H1 (cell line): Measurements from ENCODE around the gene KIN. TPM values are rescaled to one million over a fixed set of nuclear protein-coding genes. Genes with fewer than 3 reads are reported as not detected.

ENCODE experiments used
- CTCF ChIA-PET: fragments of 300-600 bp; sonication (Branson Sonifier 250); formaldehyde crosslinking; loops from one replicate; lab custom pipeline; 2021; ENCODE audit not compliant: partially characterized antibody; lab: Charles Lee
- POLR2A ChIA-PET: fragments of 300-600 bp; sonication (Branson Sonifier 250); formaldehyde crosslinking; loops from one replicate; lab custom pipeline; 2021; ENCODE audit warnings: inconsistent platforms; ENCODE audit not compliant: partially characterized antibody; lab: Charles Lee
- DNase-seq, 2 experiments: peaks; one replicate each; pipeline versions ENCODE4 v3.0.0 to v3.0.0-alpha.2; 2010 to 2022; ENCODE audit warnings: low spot score in 2 of 2, low read depth in 1 of 2, mixed read lengths in 1 of 2
- FAIRE-seq: peaks from 2 replicates; lab custom pipeline; 2011; peaks lifted over from hg19 to GRCh38; lab: Jason Lieb, UNC
- H2AFZ ChIP-seq: 2 replicates; pipeline ENCODE4 v1.8.1; 2012; ENCODE audit warnings: low read length, inconsistent platforms
- H2AK5ac ChIP-seq: 2 replicates; pipeline ENCODE4 v1.6.1; 2013; ENCODE audit warnings: low read depth, low read length
- H2BK120ac ChIP-seq: replicated peaks from 2 replicates; pipeline ENCODE3; 2013; ENCODE audit warnings: low read depth, low read length, inconsistent platforms
- H2BK12ac ChIP-seq: 2 replicates; pipeline ENCODE4 v1.6.1; 2013; ENCODE audit warnings: low read depth, low read length
- H2BK15ac ChIP-seq: 2 replicates; pipeline ENCODE4 v1.6.1; 2013; ENCODE audit warnings: low read length
- H2BK20ac ChIP-seq: 2 replicates; pipeline ENCODE4 v1.6.1; 2013; ENCODE audit warnings: low read length
- H2BK5ac ChIP-seq: 2 replicates; pipeline ENCODE4 v1.6.1; 2013; ENCODE audit warnings: low read depth, low read length
- H3K14ac ChIP-seq: 2 replicates; pipeline ENCODE4 v1.6.1; 2013; ENCODE audit warnings: inconsistent platforms; ENCODE audit not compliant: insufficient read length
- H3K18ac ChIP-seq: 2 replicates; pipeline ENCODE4 v1.6.1; 2013; ENCODE audit warnings: low read length; ENCODE audit errors: extremely low read depth
- H3K23ac ChIP-seq: 2 replicates; pipeline ENCODE4 v1.6.1; 2013; ENCODE audit warnings: inconsistent platforms; ENCODE audit not compliant: insufficient read length
- H3K23me2 ChIP-seq: 2 replicates; pipeline ENCODE4 v1.6.1; 2013; ENCODE audit warnings: low read depth, low read length
- H3K27ac ChIP-seq: 2 replicates; pipeline ENCODE4 v1.6.1; 2011; ENCODE audit warnings: low read depth, low read length, inconsistent platforms
- H3K27me3 ChIP-seq, 4 experiments: replicated peaks in 1 of 4; 1 replicate in 1 of 4; 2 replicates in 3 of 4; pipeline versions ENCODE4 v1.6.1 to v1.8.1; 2011 to 2013; ENCODE audit warnings: low read length in 3 of 4, mild to moderate bottlenecking in 3 of 4, inconsistent platforms in 2 of 4, mixed read lengths in 2 of 4, moderate library complexity in 1 of 4; ENCODE audit not compliant: control insufficient read depth in 3 of 4, insufficient read depth in 3 of 4; ENCODE audit errors: extremely low read depth in 1 of 4
- H3K36me3 ChIP-seq, 4 experiments: 2 replicates each; pipeline versions ENCODE4 v1.6.1 to v1.8.1; 2011 to 2013; ENCODE audit warnings: mild to moderate bottlenecking in 4 of 4, low read length in 3 of 4, moderate library complexity in 2 of 4, control low read depth in 1 of 4, inconsistent platforms in 1 of 4; ENCODE audit not compliant: insufficient read depth in 4 of 4, control insufficient read depth in 2 of 4
- H3K4ac ChIP-seq: replicated peaks from 2 replicates; pipeline ENCODE3; 2013; ENCODE audit warnings: low read length, low read depth, mixed read lengths, inconsistent platforms; ENCODE audit not compliant: insufficient read length
- H3K4me1 ChIP-seq, 4 experiments: replicated peaks in 1 of 4; 1 replicate in 1 of 4; 2 replicates in 3 of 4; pipeline versions ENCODE4 v1.6.1 to v1.8.1; 2011 to 2013; ENCODE audit warnings: low read length in 3 of 4, inconsistent platforms in 2 of 4, mixed read lengths in 1 of 4; ENCODE audit not compliant: insufficient read depth in 4 of 4, control insufficient read depth in 3 of 4
- H3K4me2 ChIP-seq, 2 experiments: 2 replicates each; pipeline versions ENCODE4 v1.6.1 to v1.8.1; 2011 to 2013; ENCODE audit warnings: low read depth in 2 of 2, low read length in 2 of 2, control low read depth in 1 of 2, inconsistent platforms in 1 of 2, mild to moderate bottlenecking in 1 of 2; ENCODE audit not compliant: insufficient read depth in 1 of 2
- H3K4me3 ChIP-seq, 4 experiments: fragments of 200-600, 300-600 bp in 1 of 4; sonication (generic), shearing (Covaris generic), sonication (Bioruptor Twin) in 1 of 4; 2 replicates each; pipeline versions ENCODE4 v1.5.1 to v1.8.1; 2011 to 2016; ENCODE audit warnings: low read length in 4 of 4, low read depth in 3 of 4, control low read depth in 2 of 4, inconsistent platforms in 2 of 4, mild to moderate bottlenecking in 2 of 4, mixed read lengths in 1 of 4, moderate library complexity in 1 of 4; ENCODE audit not compliant: insufficient read depth in 2 of 4; ENCODE audit errors: extremely low read depth in 1 of 4
- H3K56ac ChIP-seq: replicated peaks from 2 replicates; pipeline ENCODE3; 2013; ENCODE audit warnings: low read depth, mild to moderate bottlenecking, mixed read lengths, low read length, inconsistent platforms; ENCODE audit not compliant: insufficient read length
- H3K79me1 ChIP-seq: 2 replicates; pipeline ENCODE4 v1.6.1; 2013; ENCODE audit warnings: low read depth, low read length, control low read depth
- H3K79me2 ChIP-seq, 2 experiments: 2 replicates each; pipeline versions ENCODE4 v1.6.1 to v1.8.1; 2012 to 2013; ENCODE audit warnings: low read length in 2 of 2, mild to moderate bottlenecking in 2 of 2, inconsistent platforms in 1 of 2; ENCODE audit not compliant: insufficient read depth in 2 of 2, control insufficient read depth in 1 of 2
- H3K9ac ChIP-seq, 4 experiments: replicated peaks in 1 of 4; 1 replicate in 1 of 4; 2 replicates in 3 of 4; pipeline versions ENCODE4 v1.6.1 to v1.8.1; 2011 to 2013; ENCODE audit warnings: low read depth in 3 of 4, low read length in 3 of 4, control low read depth in 2 of 4, mild to moderate bottlenecking in 2 of 4, moderate library complexity in 2 of 4, inconsistent platforms in 1 of 4; ENCODE audit errors: extremely low read depth in 1 of 4
- H3K9me3 ChIP-seq, 2 experiments: 2 replicates each; pipeline versions ENCODE4 v1.6.1 to v1.8.1; 2012 to 2013; ENCODE audit warnings: mild to moderate bottlenecking in 2 of 2, moderate library complexity in 2 of 2, control low read depth in 1 of 2, inconsistent platforms in 1 of 2, low read depth in 1 of 2, low read length in 1 of 2, mixed read lengths in 1 of 2; ENCODE audit not compliant: insufficient read depth in 2 of 2
- H4K20me1 ChIP-seq, 2 experiments: replicated peaks in 1 of 2; 2 replicates each; pipeline versions ENCODE3 to v1.8.1; 2011 to 2013; ENCODE audit warnings: inconsistent platforms in 2 of 2, low read length in 2 of 2, mild to moderate bottlenecking in 1 of 2; ENCODE audit not compliant: insufficient read depth in 2 of 2, control insufficient read depth in 1 of 2
- H4K5ac ChIP-seq: 2 replicates; pipeline ENCODE4 v1.6.1; 2013; ENCODE audit warnings: low read length, low read depth, mixed read lengths, inconsistent platforms; ENCODE audit not compliant: insufficient read length
- H4K8ac ChIP-seq: 2 replicates; pipeline ENCODE4 v1.8.0; 2013; ENCODE audit warnings: mild to moderate bottlenecking, moderate library complexity, low read length, inconsistent platforms; ENCODE audit not compliant: insufficient read depth; ENCODE audit errors: extremely low read depth
- H4K91ac ChIP-seq: replicated peaks from 2 replicates; pipeline ENCODE3; 2013; ENCODE audit warnings: low read length, mixed read lengths, inconsistent platforms; ENCODE audit not compliant: insufficient read length
- ASH2L ChIP-seq: fragments of 200-600, 300-600 bp; sonication (generic); IDR thresholded peaks from one replicate; pipeline ENCODE4 v1.7.1; 2017; ENCODE audit warnings: low read length
- ATF2 ChIP-seq: IDR thresholded peaks from 2 replicates; pipeline ENCODE4 v1.6.1; 2012; ENCODE audit warnings: low read length, inconsistent platforms
- BRCA1 ChIP-seq: IDR thresholded peaks from 2 replicates; pipeline ENCODE4 v1.6.1; 2012; ENCODE audit warnings: low read depth, low read length, improper control_type of control experiment
- HDAC2 ChIP-seq, 2 experiments: fragments of 300-600 bp in 1 of 2; sonication (generic) in 1 of 2; IDR thresholded peaks; 2 replicates each; pipeline ENCODE4 v1.6.1; 2011 to 2012; ENCODE audit warnings: low read depth in 2 of 2, low read length in 2 of 2, mild to moderate bottlenecking in 2 of 2, moderate library complexity in 2 of 2, borderline replicate concordance in 1 of 2, inconsistent platforms in 1 of 2
- JUN ChIP-seq: IDR thresholded peaks from 2 replicates; pipeline ENCODE4 v1.6.1; 2011; ENCODE audit warnings: low read depth, mild to moderate bottlenecking, improper control_type of control experiment, low read length
- RBBP5 ChIP-seq: IDR thresholded peaks from 2 replicates; pipeline ENCODE4 v1.7.1; 2012; ENCODE audit warnings: low read depth, mild to moderate bottlenecking, inconsistent platforms, low read length, moderate library complexity, borderline replicate concordance
- SIRT6 ChIP-seq: IDR thresholded peaks from one replicate; pipeline ENCODE4 v1.7.1; 2012; ENCODE audit warnings: low read length, inconsistent platforms
- TAF7 ChIP-seq: optimal IDR thresholded peaks from 2 replicates; pipeline ENCODE3; 2011; ENCODE audit warnings: low read depth, mild to moderate bottlenecking, inconsistent platforms, low read length, moderate library complexity, borderline replicate concordance
- YY1 ChIP-seq: IDR thresholded peaks from 2 replicates; pipeline ENCODE4 v1.6.1; 2011; ENCODE audit warnings: low read depth, mild to moderate bottlenecking, low read length
- WGBS, 2 experiments: shearing (Covaris generic) in 1 of 2; methylation state at CpG; one replicate each; pipeline versions ENCODE4 v1.1.6 to v1.1.7; 2013 to 2015; ENCODE audit warnings: low lambda C conversion rate in 2 of 2, mixed read lengths in 2 of 2, inconsistent platforms in 1 of 2, low coverage in 1 of 2, missing lambda C conversion rate in 1 of 2; ENCODE audit not compliant: insufficient replicate concordance in 2 of 2, insufficient coverage in 1 of 2, insufficient read length in 1 of 2; ENCODE audit errors: extremely low coverage in 1 of 2, missing lambda C conversion rate in 1 of 2; 5-methylcytosine and 5-hydroxymethylcytosine counted together
- polyA plus RNA-seq, 7 experiments: library from polyadenylated mRNA; depleted of rRNA in 3 of 7; stranded (reverse) in 5 of 7; unstranded in 2 of 7; fragments of >200 nt in 5 of 7; fragments of 200-250 nt in 2 of 7; gene quantifications; 1 replicate in 5 of 7; 2 replicates in 1 of 7; 4 replicates in 1 of 7; pipeline versions ENCODE4 v1.2.1 to v1.2.3, GENCODE V29; 2011 to 2013; ENCODE audit warnings: missing spikeins in 2 of 7, mixed read lengths in 2 of 7
- total RNA-seq: library from RNA; stranded (reverse); fragmentation: NEBNext Ultra II Directional; extraction: Animal tissue kit (Norgen Biotek cat#: 25700); gene quantifications from 2 replicates; pipeline ENCODE4 v1.2.1, GENCODE V29; 2021
- TF ChIP-seq, protein P1 (sequence below), 3 experiments: IDR thresholded peaks; 1 replicate in 2 of 3; 2 replicates in 1 of 3; pipeline versions ENCODE4 v1.5.1 to v1.6.1; 2011; ENCODE audit warnings: low read length in 3 of 3, mild to moderate bottlenecking in 3 of 3, inconsistent platforms in 2 of 3, low read depth in 1 of 3, moderate library complexity in 1 of 3; ENCODE audit not compliant: insufficient read depth in 1 of 3; ENCODE audit errors: control extremely low read depth in 1 of 3

The KIN gene
- total and polyA plus RNA-seq, 2 of the 8 experiments (the other 6 are each of a cell fraction or from before 2014, with no cell fraction given) = 3.7 to 16.5 TPM

DNA sequence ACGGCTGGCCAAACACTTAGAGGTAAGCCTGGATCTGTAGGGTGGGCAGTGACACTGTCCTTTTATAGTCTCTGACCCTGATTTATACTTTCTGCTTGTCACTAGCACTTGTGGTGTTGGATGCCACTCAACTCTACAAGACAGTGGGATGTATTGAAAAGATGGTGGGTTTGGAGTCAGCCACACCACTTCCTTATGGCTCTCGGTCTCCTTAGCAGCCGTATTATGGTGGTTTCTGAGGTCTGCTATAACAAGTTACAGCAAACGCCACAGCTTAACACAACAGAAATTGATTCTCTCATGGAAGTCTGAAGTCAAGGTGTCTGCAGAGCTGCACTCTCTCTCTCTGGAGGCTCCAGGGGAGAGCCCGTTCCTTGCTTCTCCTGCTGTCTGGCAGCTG, 70.0 kb downstream of the KIN start:
- Histone ChIP-seq H2BK20ac (no peak overlapping the region), H3K4me1 (no peaks in the 10 kb centered on the region), H3K36me3 (no peaks in the 10 kb centered on the region), H3K23me2 (peaks cover under 1% of the 10 kb centered on the region; the same call in 1 of the 2 replicates), H2BK120ac (no peak overlapping the region), H4K8ac (no peak overlapping the region), H3K14ac (no peak overlapping the region), H3K79me2 (no peaks in the 10 kb centered on the region), H3K4me2 (no peak overlapping the region), H2BK5ac (no peak overlapping the region), H3K27me3 (no peaks in the 10 kb centered on the region), H2AK5ac (no peak overlapping the region), H4K91ac (no peak overlapping the region), H3K9ac (no peak overlapping the region), H2BK15ac (no peak overlapping the region), H3K27ac (no peak overlapping the region), H2BK12ac (no peak overlapping the region), H4K20me1 (no peaks in the 10 kb centered on the region), H3K4me3 (no peak overlapping the region), H3K23ac (no peak overlapping the region), H2AFZ (0 out of 2 replicates have a peak overlapping the region, but pooled peaks have one; percentile 0), H4K5ac (no peak overlapping the region), H3K18ac (no peak overlapping the region), H3K56ac (no peak overlapping the region), H3K79me1 (no peaks in the 10 kb centered on the region), H3K4ac (no peak overlapping the region), H3K9me3 (no peaks in the 10 kb centered on the region)
- ChIA-PET POLR2A (no interaction called here), CTCF (interaction anchor here (0.9 kb wide), 1 partner anchor 31 kb away, joined by 3 read pairs; no protein-coding TSS in a partner anchor)
- DNase-seq (no peak), FAIRE-seq (no peak)
- 90% methylated on average over 5 of the region's 5 CpGs; no CpG with 5 or more reads in 1 of the 2 experiments for WGBS, 2 experiments
- TF ChIP-seq BRCA1 (no peak), HDAC2 (IDR thresholded peaks at IDR 0.05; ENCODE audit: borderline replicate concordance in 1 of 2, low read depth in 2 of 2, low read length in 2 of 2) (no peak), RBBP5 (no peak), JUN (no peak), YY1 (no peak), ATF2 (no peak), TAF7 (no peak), SIRT6 (no peak), ASH2L (no peak)
- TF ChIP-seq, protein P1, sequence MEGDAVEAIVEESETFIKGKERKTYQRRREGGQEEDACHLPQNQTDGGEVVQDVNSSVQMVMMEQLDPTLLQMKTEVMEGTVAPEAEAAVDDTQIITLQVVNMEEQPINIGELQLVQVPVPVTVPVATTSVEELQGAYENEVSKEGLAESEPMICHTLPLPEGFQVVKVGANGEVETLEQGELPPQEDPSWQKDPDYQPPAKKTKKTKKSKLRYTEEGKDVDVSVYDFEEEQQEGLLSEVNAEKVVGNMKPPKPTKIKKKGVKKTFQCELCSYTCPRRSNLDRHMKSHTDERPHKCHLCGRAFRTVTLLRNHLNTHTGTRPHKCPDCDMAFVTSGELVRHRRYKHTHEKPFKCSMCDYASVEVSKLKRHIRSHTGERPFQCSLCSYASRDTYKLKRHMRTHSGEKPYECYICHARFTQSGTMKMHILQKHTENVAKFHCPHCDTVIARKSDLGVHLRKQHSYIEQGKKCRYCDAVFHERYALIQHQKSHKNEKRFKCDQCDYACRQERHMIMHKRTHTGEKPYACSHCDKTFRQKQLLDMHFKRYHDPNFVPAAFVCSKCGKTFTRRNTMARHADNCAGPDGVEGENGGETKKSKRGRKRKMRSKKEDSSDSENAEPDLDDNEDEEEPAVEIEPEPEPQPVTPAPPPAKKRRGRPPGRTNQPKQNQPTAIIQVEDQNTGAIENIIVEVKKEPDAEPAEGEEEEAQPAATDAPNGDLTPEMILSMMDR (IDR thresholded peaks at IDR 0.05; ENCODE audit: control extremely low read depth in 1 of 3, insufficient read depth in 1 of 3, low read depth in 1 of 3, low read length in 3 of 3) = no peak
